OCI-LY1 (cell line): ENCODE measurements around the gene KATNBL1.

Experiments used
- CTCF ChIP-seq: fragments of 200-600 bp; sonication (generic), shearing (Covaris generic); IDR thresholded peaks from 2 replicates; pipeline ENCODE4 v1.5.1; 2017; ENCODE audit warnings: mild to moderate bottlenecking, antibody characterized with exemption, low read length, moderate library complexity, mixed read lengths
- EZH2 ChIP-seq: fragments of 200-600 bp; sonication (generic), shearing (Covaris generic); IDR thresholded peaks from 2 replicates; pipeline ENCODE4 v1.8.0; 2017; ENCODE audit warnings: borderline replicate concordance, mixed run types, mild to moderate bottlenecking, antibody characterized with exemption, low read length, moderate library complexity, mixed read lengths

GRCh38 chr15:34258151-34258550, 48.3 kb upstream of the KATNBL1 start:
- TF ChIP-seq CTCF, result no peak
- no peak for TF ChIP-seq EZH2
